GM10266 (cell line): ENCODE results near the gene ACBD5.
"Not testable (repeated sequence)": the region's sequence is repeated elsewhere in the genome, so short reads cannot be mapped to it uniquely, and the experiment has no call there.

ENCODE experiments used
- DNase-seq: peaks from one replicate; pipeline ENCODE4 v3.0.0; 2012; ENCODE audit errors: extremely low spot score
- TF ChIP-seq, protein P1 (sequence below): IDR thresholded peaks from 2 replicates; pipeline ENCODE4 v1.5.1; 2012; ENCODE audit warnings: mild to moderate bottlenecking, low read depth; ENCODE audit not compliant: control insufficient read depth, insufficient read depth; ENCODE audit errors: missing control alignments

ACBD5 gene

GRCh38 chr10:27157150-27157549 lies 83.4 kb downstream of the ACBD5 start:
- no peak for DNase-seq
- TF ChIP-seq, protein P1, sequence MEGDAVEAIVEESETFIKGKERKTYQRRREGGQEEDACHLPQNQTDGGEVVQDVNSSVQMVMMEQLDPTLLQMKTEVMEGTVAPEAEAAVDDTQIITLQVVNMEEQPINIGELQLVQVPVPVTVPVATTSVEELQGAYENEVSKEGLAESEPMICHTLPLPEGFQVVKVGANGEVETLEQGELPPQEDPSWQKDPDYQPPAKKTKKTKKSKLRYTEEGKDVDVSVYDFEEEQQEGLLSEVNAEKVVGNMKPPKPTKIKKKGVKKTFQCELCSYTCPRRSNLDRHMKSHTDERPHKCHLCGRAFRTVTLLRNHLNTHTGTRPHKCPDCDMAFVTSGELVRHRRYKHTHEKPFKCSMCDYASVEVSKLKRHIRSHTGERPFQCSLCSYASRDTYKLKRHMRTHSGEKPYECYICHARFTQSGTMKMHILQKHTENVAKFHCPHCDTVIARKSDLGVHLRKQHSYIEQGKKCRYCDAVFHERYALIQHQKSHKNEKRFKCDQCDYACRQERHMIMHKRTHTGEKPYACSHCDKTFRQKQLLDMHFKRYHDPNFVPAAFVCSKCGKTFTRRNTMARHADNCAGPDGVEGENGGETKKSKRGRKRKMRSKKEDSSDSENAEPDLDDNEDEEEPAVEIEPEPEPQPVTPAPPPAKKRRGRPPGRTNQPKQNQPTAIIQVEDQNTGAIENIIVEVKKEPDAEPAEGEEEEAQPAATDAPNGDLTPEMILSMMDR, result no peak

- not testable (repeated sequence) for DNase-seq
Observed at GRCh38 chr10:27156566-27156965, 84.0 kb downstream of the ACBD5 start.

- TF ChIP-seq, protein P1, result no peak
- DNase-seq, result peak; percentile 93
Observed at GRCh38 chr10:27155066-27155754, 85.4 kb downstream of the ACBD5 start, which contains the start of gene MASTL. Gene MASTL (plus strand): TSS chr10:27155352. CDS start chr10:27155427, 75 bp downstream.

DNA sequence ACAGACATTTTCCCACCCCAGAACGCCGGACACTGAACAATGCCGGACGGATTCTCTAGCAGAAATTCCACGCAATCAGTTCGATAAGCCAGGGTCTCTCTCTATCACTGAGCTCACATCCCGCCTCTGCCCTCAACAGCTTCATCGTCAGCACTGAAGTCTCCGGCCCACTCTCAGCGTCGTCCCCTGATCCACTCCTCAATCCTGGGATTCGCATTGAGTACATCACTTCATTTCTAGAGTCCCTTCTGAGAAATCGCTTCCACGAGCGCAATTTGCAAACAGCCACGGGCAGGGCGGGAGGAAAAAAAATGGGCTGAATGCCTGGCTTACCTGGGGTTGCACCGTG lies 86.8 kb downstream of the ACBD5 start:
- DNase-seq, result peak; percentile 18
- TF ChIP-seq, protein P1, result no peak

GRCh38 chr10:27153329-27153728 lies 87.3 kb downstream of the ACBD5 start:
- TF ChIP-seq, protein P1, result no peak
- DNase-seq, result no peak

DNA sequence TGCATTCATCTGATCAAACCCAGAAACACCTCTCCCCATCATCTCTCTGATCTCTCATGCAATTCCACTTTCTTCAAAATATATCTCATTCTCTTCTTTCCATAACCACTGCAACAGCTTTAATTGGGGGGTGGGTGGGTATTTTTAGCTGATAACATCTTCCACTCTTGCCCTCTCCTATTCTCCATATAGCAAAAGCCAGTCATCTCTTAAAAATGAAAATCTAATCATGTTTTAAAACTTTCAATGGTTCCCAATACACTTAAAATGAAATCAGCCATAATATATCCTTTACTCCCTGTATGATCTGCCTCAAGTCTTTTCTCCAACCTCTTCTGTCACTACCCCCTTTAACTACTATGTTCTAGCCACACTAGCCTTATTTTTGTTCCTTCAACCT lies 87.9 kb downstream of the ACBD5 start:
- TF ChIP-seq, protein P1, result no peak
- no peak for DNase-seq

GRCh38 chr10:27150261-27150660 lies 90.3 kb downstream of the ACBD5 start:
- DNase-seq, result no peak
- TF ChIP-seq, protein P1, result no peak

GRCh38 chr10:27147701-27148100 lies 92.9 kb downstream of the ACBD5 start:
- DNase-seq, result no peak

More at GRCh38 chr10:27147701-27148100, 92.9 kb downstream of the ACBD5 start:
- TF ChIP-seq, protein P1, result no peak
